ENCODE measurements around the gene LNX1.

Gene LNX1

GRCh38 chr4:53485658-53486040 is 105.6 kb downstream of the LNX1 start:
- DNase-seq (ENCODE audit: low read depth), result no peak
- no peak for TF ChIP-seq CTCF (conservative IDR thresholded peaks at IDR 0.05; ENCODE audit: control insufficient read depth, insufficient read depth, low read depth, low read length)
- no peak overlapping the region for H3K4me3 ChIP-seq (ENCODE audit: control insufficient read depth, low read depth, low read length)

GRCh38 chr4:53484911-53485657 is 106.2 kb downstream of the LNX1 start:
- no peak for DNase-seq (ENCODE audit: low read depth)
- H3K4me3 ChIP-seq (ENCODE audit: control insufficient read depth, low read depth, low read length), result no peak overlapping the region
- no peak for TF ChIP-seq CTCF (conservative IDR thresholded peaks at IDR 0.05; ENCODE audit: control insufficient read depth, insufficient read depth, low read depth, low read length)

GRCh38 chr4:53483250-53483649 is 108.0 kb downstream of the LNX1 start:
- no peak overlapping the region for H3K4me3 ChIP-seq (ENCODE audit: control insufficient read depth, low read depth, low read length)
- DNase-seq (ENCODE audit: low read depth), result no peak
- TF ChIP-seq CTCF (conservative IDR thresholded peaks at IDR 0.05; ENCODE audit: control insufficient read depth, insufficient read depth, low read depth, low read length), result no peak

GRCh38 chr4:53481586-53481985 is 109.7 kb downstream of the LNX1 start:
- DNase-seq (ENCODE audit: low read depth), result no peak
- H3K4me3 ChIP-seq (ENCODE audit: control insufficient read depth, low read depth, low read length), result no peak overlapping the region
- no peak for TF ChIP-seq CTCF (conservative IDR thresholded peaks at IDR 0.05; ENCODE audit: control insufficient read depth, insufficient read depth, low read depth, low read length)

GRCh38 chr4:53480909-53481308 is 110.4 kb downstream of the LNX1 start:
- no peak for DNase-seq (ENCODE audit: low read depth)
- TF ChIP-seq CTCF (conservative IDR thresholded peaks at IDR 0.05; ENCODE audit: control insufficient read depth, insufficient read depth, low read depth, low read length), result no peak
- H3K4me3 ChIP-seq (ENCODE audit: control insufficient read depth, low read depth, low read length), result no peak overlapping the region

- H3K4me3 ChIP-seq (ENCODE audit: control insufficient read depth, low read depth, low read length), result no peak overlapping the region
- peak; percentile 56 for DNase-seq (ENCODE audit: low read depth)
- no peak for TF ChIP-seq CTCF (conservative IDR thresholded peaks at IDR 0.05; ENCODE audit: control insufficient read depth, insufficient read depth, low read depth, low read length)
Measured at GRCh38 chr4:53479736-53480525, 111.4 kb downstream of the LNX1 start.

Measured in fibroblast of mammary gland (primary cell).